Transverse colon (tissue), 4 donors: ENCODE data around the gene MB.

ENCODE experiments used
- EP300 ChIP-seq: sonication (generic); formaldehyde crosslinking; IDR thresholded peaks from one replicate; pipeline ENCODE4 v1.6.1; 2017; ENCODE audit warnings: antibody characterized with exemption, low read depth
- POLR2A ChIP-seq: fragments of 450-650 bp; IDR thresholded peaks from one replicate; pipeline ENCODE4 v1.6.1; 2016; ENCODE audit warnings: antibody characterized with exemption, mild to moderate bottlenecking, moderate library complexity
- POLR2AphosphoS5 ChIP-seq, 3 donors: sonication (generic); formaldehyde crosslinking; IDR thresholded peaks; one replicate each; pipeline ENCODE4 v1.6.1; 2016; ENCODE audit warnings: antibody characterized with exemption in 3 of 3
- TF ChIP-seq, protein P1 (sequence below), 5 experiments: fragments of 200-600 bp in 3 of 5; fragments of 450-650 bp in 2 of 5; sonication (generic) in 3 of 5; IDR thresholded peaks; 1 replicate in 2 of 5; 2 replicates in 3 of 5; pipeline ENCODE4 v1.5.1; 2016 to 2017; ENCODE audit warnings: antibody characterized with exemption in 5 of 5, inconsistent platforms in 3 of 5, mild to moderate bottlenecking in 2 of 5, moderate library complexity in 1 of 5

DNA sequence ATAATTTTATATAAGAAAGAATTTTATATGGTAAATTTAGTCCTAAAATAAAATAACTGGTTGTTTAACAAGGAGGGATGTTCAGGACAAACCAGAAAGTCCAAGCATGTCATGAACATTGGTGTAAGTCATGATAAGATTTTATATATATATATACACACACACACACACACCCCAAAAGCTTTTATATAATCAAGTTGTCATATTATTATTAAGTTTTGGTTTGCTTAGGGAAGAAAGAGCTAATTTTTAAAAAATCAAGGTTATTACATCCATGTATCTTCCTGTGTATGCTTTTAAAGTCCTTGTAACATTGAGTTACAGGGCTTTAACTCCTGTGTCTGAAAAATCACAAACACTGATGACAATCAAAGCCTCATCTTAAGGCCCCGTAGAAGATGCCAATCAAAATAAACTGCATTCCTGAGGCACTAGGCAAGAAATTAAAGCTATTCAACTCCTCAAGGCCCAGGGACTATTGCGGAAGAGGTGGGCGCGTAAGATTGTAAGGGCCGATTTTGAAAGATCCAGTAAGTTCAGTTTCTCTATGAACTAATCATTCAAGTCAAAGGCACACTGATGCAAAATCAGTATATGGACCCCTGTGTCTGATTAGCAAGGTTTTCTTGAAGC is 47.9 kb upstream of the MB start:
- TF ChIP-seq, protein P1, sequence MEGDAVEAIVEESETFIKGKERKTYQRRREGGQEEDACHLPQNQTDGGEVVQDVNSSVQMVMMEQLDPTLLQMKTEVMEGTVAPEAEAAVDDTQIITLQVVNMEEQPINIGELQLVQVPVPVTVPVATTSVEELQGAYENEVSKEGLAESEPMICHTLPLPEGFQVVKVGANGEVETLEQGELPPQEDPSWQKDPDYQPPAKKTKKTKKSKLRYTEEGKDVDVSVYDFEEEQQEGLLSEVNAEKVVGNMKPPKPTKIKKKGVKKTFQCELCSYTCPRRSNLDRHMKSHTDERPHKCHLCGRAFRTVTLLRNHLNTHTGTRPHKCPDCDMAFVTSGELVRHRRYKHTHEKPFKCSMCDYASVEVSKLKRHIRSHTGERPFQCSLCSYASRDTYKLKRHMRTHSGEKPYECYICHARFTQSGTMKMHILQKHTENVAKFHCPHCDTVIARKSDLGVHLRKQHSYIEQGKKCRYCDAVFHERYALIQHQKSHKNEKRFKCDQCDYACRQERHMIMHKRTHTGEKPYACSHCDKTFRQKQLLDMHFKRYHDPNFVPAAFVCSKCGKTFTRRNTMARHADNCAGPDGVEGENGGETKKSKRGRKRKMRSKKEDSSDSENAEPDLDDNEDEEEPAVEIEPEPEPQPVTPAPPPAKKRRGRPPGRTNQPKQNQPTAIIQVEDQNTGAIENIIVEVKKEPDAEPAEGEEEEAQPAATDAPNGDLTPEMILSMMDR (IDR thresholded peaks at IDR 0.05), result no peak
- TF ChIP-seq POLR2AphosphoS5 (IDR thresholded peaks at IDR 0.05) (no peak), POLR2A (no peak), EP300 (no peak)
